A549 (cell line): ENCODE measurements around the gene NOC4L. TPM values are rescaled to one million over a fixed set of nuclear protein-coding genes. Genes with fewer than 3 reads are reported as not detected.
"Not testable (repeated sequence)": the region's sequence is repeated elsewhere in the genome, so short reads cannot be mapped to it uniquely, and the experiment has no call there.

Experiments used
- ATAC-seq, 2 experiments: fragments of 200-7000 bp in 1 of 2; fragments of >200 bp in 1 of 2; cut with Nextera tagmentation in 1 of 2; cut with Tn5 transposase in 1 of 2; 3 replicates each; pipeline versions ENCODE4 v1.8.0 to v1.9.1; 2018 to 2020; ENCODE audit warnings: mild to moderate bottlenecking in 1 of 2, moderate library complexity in 1 of 2
- CTCF ChIA-PET: fragments of 300-600 bp; sonication (Branson Sonifier 250); formaldehyde crosslinking; extraction: SDS; loops from one replicate; lab custom pipeline; 2021; ENCODE audit warnings: antibody characterized with exemption, inconsistent platforms; lab: Yijun Ruan, JAX
- POLR2A ChIA-PET: fragments of 350-600 bp; formaldehyde crosslinking; extraction: SDS; loops from one replicate; lab custom pipeline; 2021; ENCODE audit warnings: antibody characterized with exemption, inconsistent platforms; lab: Yijun Ruan, JAX
- DNase-seq, 2 experiments: peaks; one replicate each; pipeline versions ENCODE4 v3.0.0 to v3.0.0-alpha.2; 2011 to 2016; ENCODE audit warnings: low read depth in 1 of 2, low spot score in 1 of 2
- FAIRE-seq: peaks from 2 replicates; lab custom pipeline; 2011; peaks lifted over from hg19 to GRCh38; lab: Jason Lieb, UNC
- H3K27ac ChIP-seq, 2 experiments: fragments of >200 bp; sonication (Bioruptor Twin); formaldehyde crosslinking; 3 replicates each; pipeline ENCODE4 v1.5.1; 2016 to 2017
- H3K4me1 ChIP-seq: fragments of >200 bp; sonication (Bioruptor Twin); formaldehyde crosslinking; 3 replicates; pipeline ENCODE4 v1.6.1; 2016
- H3K4me2 ChIP-seq: fragments of >200 bp; sonication (Bioruptor Twin); formaldehyde crosslinking; 3 replicates; pipeline ENCODE4 v1.6.1; 2016
- H3K4me3 ChIP-seq: fragments of >200 bp; sonication (Bioruptor Twin); formaldehyde crosslinking; 3 replicates; pipeline ENCODE4 v1.5.1; 2016
- H3K9me3 ChIP-seq: fragments of >200 bp; sonication (Bioruptor Twin); formaldehyde crosslinking; 3 replicates; pipeline ENCODE4 v1.6.1; 2016
- CEBPB ChIP-seq, 2 experiments: fragments of >200 bp in 1 of 2; sonication (Bioruptor Twin) in 1 of 2; formaldehyde crosslinking in 1 of 2; IDR thresholded peaks; 2 replicates each; pipeline ENCODE4 v1.6.1; 2012 to 2016
- CHD4 ChIP-seq: fragments of 200-600 bp; sonication (generic); IDR thresholded peaks from 2 replicates; pipeline ENCODE4 v1.6.1; 2016; ENCODE audit warnings: antibody characterized with exemption, mild to moderate bottlenecking, borderline replicate concordance
- EHMT2 ChIP-seq: fragments of 200-600 bp; sonication (generic); IDR thresholded peaks from 2 replicates; pipeline ENCODE4 v1.6.1; 2016; ENCODE audit warnings: antibody characterized with exemption, low read depth, mild to moderate bottlenecking, moderate library complexity
- EP300 ChIP-seq, 2 experiments: fragments of >200 bp; sonication (Bioruptor Twin); formaldehyde crosslinking; IDR thresholded peaks; 2 replicates in 1 of 2; 3 replicates in 1 of 2; pipeline ENCODE4 v1.6.1; 2016 to 2017
- ESRRA ChIP-seq: fragments of 150-350 bp; IDR thresholded peaks from 2 replicates; pipeline ENCODE4 v1.6.1; 2014; ENCODE audit warnings: mild to moderate bottlenecking, low read length, borderline replicate concordance
- FOXS1 ChIP-seq: fragments of 250-450 bp; sonication (Bioruptor Pico); IDR thresholded peaks from 2 replicates; pipeline ENCODE4 v1.5.0; 2020; ENCODE audit warnings: mild to moderate bottlenecking, moderate library complexity
- GATA3 ChIP-seq: IDR thresholded peaks from 2 replicates; pipeline ENCODE4 v1.6.1; 2012; ENCODE audit warnings: borderline replicate concordance
- HDAC2 ChIP-seq: fragments of 200-600 bp; sonication (generic); IDR thresholded peaks from 2 replicates; pipeline ENCODE4 v1.6.1; 2016
- HOXB13 ChIP-seq: fragments of 250-450 bp; sonication (Bioruptor Pico); IDR thresholded peaks from 2 replicates; pipeline ENCODE4 v1.5.0; 2020; ENCODE audit warnings: low read depth, mild to moderate bottlenecking, moderate library complexity
- KDM1A ChIP-seq: fragments of 200-600 bp; sonication (generic); IDR thresholded peaks from 2 replicates; pipeline ENCODE4 v1.6.1; 2016; ENCODE audit warnings: low read depth, mild to moderate bottlenecking
- MAZ ChIP-seq: fragments of 150-350 bp; IDR thresholded peaks from 2 replicates; pipeline ENCODE4 v1.6.1; 2014; ENCODE audit warnings: antibody characterized with exemption, low read depth, low read length, borderline replicate concordance
- MYC ChIP-seq: IDR thresholded peaks from 2 replicates; pipeline ENCODE4 v1.6.1; 2012; ENCODE audit warnings: mild to moderate bottlenecking, inconsistent platforms, low read length, improper control_type of control experiment, borderline replicate concordance
- NPAS2 ChIP-seq: fragments of 250-450 bp; sonication (Bioruptor Pico); IDR thresholded peaks from 2 replicates; pipeline ENCODE4 v1.8.0; 2022; ENCODE audit warnings: mild to moderate bottlenecking, moderate library complexity, borderline replicate concordance
- RCOR1 ChIP-seq: fragments of 150-350 bp; IDR thresholded peaks from 2 replicates; pipeline ENCODE4 v1.6.1; 2014; ENCODE audit warnings: antibody characterized with exemption, low read length, low read depth
- TFCP2L1 ChIP-seq: fragments of 250-450 bp; sonication (Bioruptor Pico); IDR thresholded peaks from 2 replicates; pipeline ENCODE4 v1.5.0; 2021; ENCODE audit warnings: mild to moderate bottlenecking
- ZSCAN20 ChIP-seq: fragments of 250-450 bp; sonication (Bioruptor Pico); IDR thresholded peaks from 2 replicates; pipeline ENCODE4 v1.8.0; 2022; ENCODE audit warnings: mild to moderate bottlenecking, moderate library complexity
- WGBS: methylation state at CpG from one replicate; pipeline ENCODE4 v1.1.6; 2017; ENCODE audit errors: missing lambda C conversion rate; 5-methylcytosine and 5-hydroxymethylcytosine counted together
- polyA plus RNA-seq, 4 experiments: library from polyadenylated mRNA; depleted of rRNA in 3 of 4; stranded (reverse); fragments of >200 nt; fragmentation: RNase III in 1 of 4; extraction: RNeasy Plus Mini Kit Qiagen cat#74134 plus additional on column Dnase treatment in 1 of 4; gene quantifications; 2 replicates in 3 of 4; 3 replicates in 1 of 4; pipeline ENCODE4 v1.2.3, GENCODE V29; 2011 to 2017
- TF ChIP-seq, protein P1 (sequence below): fragments of >200 bp; sonication (Bioruptor Twin); formaldehyde crosslinking; IDR thresholded peaks from 3 replicates; pipeline ENCODE4 v1.6.1; 2016
- TF ChIP-seq, protein P2 (sequence below): fragments of >200 bp; sonication (Bioruptor Twin); formaldehyde crosslinking; IDR thresholded peaks from 2 replicates; pipeline ENCODE4 v1.6.1; 2016
- TF ChIP-seq, protein P3 (sequence below): IDR thresholded peaks from 2 replicates; pipeline ENCODE4 v1.6.1; 2012

The NOC4L gene
- polyA plus RNA-seq, 2 of the 4 experiments (the other 2 are of a cell fraction), result 12.1 to 34.1 TPM

DNA sequence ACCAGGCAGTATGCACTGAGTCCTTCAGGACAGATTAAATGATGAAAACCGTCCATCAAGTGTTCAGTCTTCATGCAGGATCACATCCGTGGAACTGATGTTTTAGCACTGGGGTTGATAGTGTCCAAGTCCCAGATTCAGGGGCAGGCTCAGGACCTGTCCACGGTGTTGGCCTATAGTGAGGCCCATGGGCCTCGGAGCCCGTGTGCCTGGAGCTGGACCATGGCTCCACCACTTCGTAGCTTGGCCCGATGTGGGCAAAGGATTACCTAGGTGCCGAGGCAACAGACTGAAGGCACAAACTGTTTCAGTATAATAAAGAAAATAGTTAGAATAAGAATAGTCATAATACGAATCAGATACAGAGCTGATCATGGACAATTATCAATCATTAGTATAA is 42.0 kb upstream of the NOC4L start:
- no peak for FAIRE-seq
- WGBS, result 92% methylated on average over 8 of the region's 9 CpGs
- no peak overlapping the region for H3K4me3 ChIP-seq
- H3K27ac ChIP-seq, result no peak overlapping the region
- DNase-seq, result no peak
- no peaks in the 10 kb centered on the region for H3K9me3 ChIP-seq
- CTCF ChIA-PET, result no interaction called here
- no peak overlapping the region for H3K4me2 ChIP-seq
- no peaks in the 10 kb centered on the region for H3K4me1 ChIP-seq
- POLR2A ChIA-PET, result no interaction called here
- TF ChIP-seq CEBPB (IDR thresholded peaks at IDR 0.05) (no peak), CHD4 (no peak), ESRRA (no peak), HDAC2 (no peak), RCOR1 (no peak), ZSCAN20 (CRISPR knock-in tag) (no peak), TFCP2L1 (CRISPR knock-in tag) (no peak), MYC (no peak), FOXS1 (no peak), NPAS2 (no peak), KDM1A (no peak), HOXB13 (CRISPR knock-in tag) (no peak), EHMT2 (no peak), EP300 (IDR thresholded peaks at IDR 0.05) (no peak), MAZ (no peak)
- TF ChIP-seq, protein P1, sequence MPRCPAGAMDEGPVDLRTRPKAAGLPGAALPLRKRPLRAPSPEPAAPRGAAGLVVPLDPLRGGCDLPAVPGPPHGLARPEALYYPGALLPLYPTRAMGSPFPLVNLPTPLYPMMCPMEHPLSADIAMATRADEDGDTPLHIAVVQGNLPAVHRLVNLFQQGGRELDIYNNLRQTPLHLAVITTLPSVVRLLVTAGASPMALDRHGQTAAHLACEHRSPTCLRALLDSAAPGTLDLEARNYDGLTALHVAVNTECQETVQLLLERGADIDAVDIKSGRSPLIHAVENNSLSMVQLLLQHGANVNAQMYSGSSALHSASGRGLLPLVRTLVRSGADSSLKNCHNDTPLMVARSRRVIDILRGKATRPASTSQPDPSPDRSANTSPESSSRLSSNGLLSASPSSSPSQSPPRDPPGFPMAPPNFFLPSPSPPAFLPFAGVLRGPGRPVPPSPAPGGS, result no peak
- TF ChIP-seq, protein P2, sequence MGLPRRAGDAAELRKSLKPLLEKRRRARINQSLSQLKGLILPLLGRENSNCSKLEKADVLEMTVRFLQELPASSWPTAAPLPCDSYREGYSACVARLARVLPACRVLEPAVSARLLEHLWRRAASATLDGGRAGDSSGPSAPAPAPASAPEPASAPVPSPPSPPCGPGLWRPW, result no peak
- ATAC-seq, result no peak; a peak in 1 of 6 replicates

DNA sequence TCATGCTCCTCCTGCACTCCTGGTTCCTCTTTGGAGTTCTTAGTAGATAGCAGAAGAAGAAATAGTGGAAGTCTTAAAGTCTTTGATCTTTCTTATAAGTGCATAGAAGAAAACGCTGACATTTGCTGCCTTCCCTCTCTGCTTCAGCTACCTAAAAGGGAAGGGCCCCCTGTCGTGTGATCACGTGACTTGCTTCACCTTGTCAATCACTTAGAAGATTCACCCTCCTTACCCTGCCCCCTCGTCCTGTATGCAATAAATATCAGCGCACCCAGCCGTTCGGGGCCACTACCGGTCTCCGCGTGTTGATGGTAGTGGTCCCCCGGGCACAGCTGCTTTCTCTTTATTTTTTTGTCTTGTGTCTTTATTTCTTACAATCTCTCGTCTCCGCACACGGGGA is 41.2 kb upstream of the NOC4L start:
- POLR2A ChIA-PET, FAIRE-seq, H3K9me3 ChIP-seq: not testable (repeated sequence)

DNA sequence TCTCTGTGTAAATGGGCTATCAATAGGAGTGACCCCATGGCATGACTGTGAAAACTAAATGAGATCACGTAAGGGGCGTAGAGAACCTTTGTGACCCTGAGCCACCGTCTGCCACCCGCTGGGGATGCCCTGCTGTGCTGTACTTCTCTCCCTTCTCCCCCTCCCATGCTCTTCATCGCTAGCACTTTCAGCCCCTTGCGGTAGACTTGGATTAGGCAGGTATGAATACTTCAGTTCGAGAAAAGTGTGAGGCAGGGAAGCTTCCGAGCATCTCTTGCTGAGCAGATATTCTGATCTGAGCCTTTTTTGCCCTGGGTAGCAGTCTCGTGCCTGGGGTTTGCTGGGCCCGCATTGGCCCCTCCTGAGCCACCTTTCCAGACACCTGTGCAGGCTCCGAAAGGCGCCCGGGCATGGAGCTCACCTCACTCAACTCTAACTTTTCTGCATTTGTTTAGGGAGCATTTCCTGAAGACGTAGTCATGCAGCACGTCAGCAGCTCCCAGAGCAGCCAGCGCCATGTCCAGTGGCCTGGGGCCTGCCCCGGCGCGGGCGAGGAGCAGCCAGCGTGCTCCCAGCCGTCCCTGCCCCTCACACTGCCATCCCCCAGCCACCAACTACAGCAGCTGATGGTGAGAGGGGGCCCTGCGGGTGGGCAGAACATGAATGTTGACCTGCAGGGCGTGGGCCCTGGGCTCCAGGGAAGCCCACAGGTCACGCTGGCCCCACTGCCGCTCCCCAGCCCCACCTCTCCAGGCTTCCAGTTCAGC is 40.5 kb upstream of the NOC4L start:
- ATAC-seq, result peak in 1 of 2 experiments; percentile 25; a peak in 3 of 6 replicates
- ChIA-PET POLR2A (no interaction called here), CTCF (no interaction called here)
- TF ChIP-seq GATA3, result no peak
- TF ChIP-seq RCOR1, result no peak
- TF ChIP-seq, protein P3, sequence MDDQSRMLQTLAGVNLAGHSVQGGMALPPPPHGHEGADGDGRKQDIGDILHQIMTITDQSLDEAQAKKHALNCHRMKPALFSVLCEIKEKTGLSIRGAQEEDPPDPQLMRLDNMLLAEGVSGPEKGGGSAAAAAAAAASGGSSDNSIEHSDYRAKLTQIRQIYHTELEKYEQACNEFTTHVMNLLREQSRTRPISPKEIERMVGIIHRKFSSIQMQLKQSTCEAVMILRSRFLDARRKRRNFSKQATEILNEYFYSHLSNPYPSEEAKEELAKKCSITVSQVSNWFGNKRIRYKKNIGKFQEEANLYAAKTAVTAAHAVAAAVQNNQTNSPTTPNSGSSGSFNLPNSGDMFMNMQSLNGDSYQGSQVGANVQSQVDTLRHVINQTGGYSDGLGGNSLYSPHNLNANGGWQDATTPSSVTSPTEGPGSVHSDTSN, result no peak
- no peak overlapping the region for H3K4me3 ChIP-seq
- FAIRE-seq, result no peak
- 93% methylated on average over 20 of the region's 26 CpGs for WGBS
- no peak overlapping the region for H3K4me2 ChIP-seq
- no peak overlapping the region for H3K27ac ChIP-seq
- DNase-seq, result no peak
- H3K9me3 ChIP-seq, result no peaks in the 10 kb centered on the region
- H3K4me1 ChIP-seq, result no peaks in the 10 kb centered on the region

More for the DNA sequence above, 41.2 kb upstream of the NOC4L start:
- WGBS, result 89% methylated on average over 14 of the region's 14 CpGs
- ATAC-seq, H3K4me2 ChIP-seq, H3K4me3 ChIP-seq, DNase-seq, CTCF ChIA-PET, H3K27ac ChIP-seq, H3K4me1 ChIP-seq: not testable (repeated sequence)
